GM23338 (cell line): ENCODE measurements around the gene CYP4F8. TPM values are rescaled to one million over a fixed set of nuclear protein-coding genes. Genes with fewer than 3 reads are reported as not detected.

ENCODE experiments used
- polyA plus RNA-seq: library from polyadenylated mRNA; unstranded; fragments of >200 nt; fragmentation: Nextera tagmentation; extraction: Ambion mirVana; gene quantifications from 2 replicates; pipeline ENCODE4 v1.2.1, GENCODE V29; 2016
- small RNA-seq: library from RNA; depleted of rRNA; stranded (forward); fragments of <200 nt; gene quantifications from one replicate; pipeline ENCODE3, GENCODE V24; 2014; ENCODE audit warnings: low replicate concordance
- total RNA-seq: library from RNA; depleted of rRNA; stranded (reverse); fragments of >200 nt; shearing (Covaris generic); gene quantifications from 2 replicates; pipeline ENCODE4 v1.2.3, GENCODE V29; 2014; rRNA removed

The CYP4F8 gene
- total and polyA plus RNA-seq, 2 experiments from 2014 or later: not detected

Small RNAs within 50 kb of the gene (small RNA-seq; reads per million reads assigned to genes)
- gene AD000091.1: not detected

Other genes with a start within 250 kb of the CYP4F8 start
- 26.4 and 36.5 TPM in 2 replicates for gene AKAP8, start 235.4 kb upstream of the CYP4F8 start, total RNA-seq
- 22.4 and 25.2 TPM in 2 replicates for gene AKAP8, start 235.4 kb upstream of the CYP4F8 start, polyA plus RNA-seq
- gene AKAP8L, start 196.2 kb upstream of the CYP4F8 start, total RNA-seq: 143 and 165 TPM in 2 replicates
- gene AKAP8L, start 196.2 kb upstream of the CYP4F8 start, polyA plus RNA-seq: 72.2 and 78.8 TPM in 2 replicates
- gene WIZ, start 165.3 kb upstream of the CYP4F8 start, total RNA-seq: 29.0 and 39.5 TPM in 2 replicates
- 8.9 and 10.3 TPM in 2 replicates for gene WIZ, start 165.3 kb upstream of the CYP4F8 start, polyA plus RNA-seq
- gene RASAL3, start 150.7 kb upstream of the CYP4F8 start, total RNA-seq: 1.3 and 1.9 TPM in 2 replicates
- gene RASAL3, start 150.7 kb upstream of the CYP4F8 start, polyA plus RNA-seq: 1.6 and 1.8 TPM in 2 replicates
- gene PGLYRP2, start 135.7 kb upstream of the CYP4F8 start, total RNA-seq: not detected in 2 replicates
- gene PGLYRP2, start 135.7 kb upstream of the CYP4F8 start, polyA plus RNA-seq: not detected in 2 replicates
- gene CYP4F22, start 106.7 kb upstream of the CYP4F8 start, total RNA-seq: 0.19 and 1.5 TPM in 2 replicates
- 0.24 and 0.35 TPM in 2 replicates for gene CYP4F22, start 106.7 kb upstream of the CYP4F8 start, polyA plus RNA-seq
- gene CYP4F3, start 25.7 kb downstream of the CYP4F8 start, total RNA-seq: not detected in 2 replicates
- gene CYP4F3, start 25.7 kb downstream of the CYP4F8 start, polyA plus RNA-seq: not detected in 2 replicates
- gene CYP4F12, start 57.9 kb downstream of the CYP4F8 start, total RNA-seq: not detected in 2 replicates
- gene CYP4F12, start 57.9 kb downstream of the CYP4F8 start, polyA plus RNA-seq: not detected in 2 replicates
- not detected in 2 replicates for gene OR10H2, start 112.8 kb downstream of the CYP4F8 start, total RNA-seq
- gene OR10H2, start 112.8 kb downstream of the CYP4F8 start, polyA plus RNA-seq: not detected in 2 replicates
- not detected in 2 replicates for gene OR10H3, start 122.8 kb downstream of the CYP4F8 start, total RNA-seq
- gene OR10H3, start 122.8 kb downstream of the CYP4F8 start, polyA plus RNA-seq: not detected in 2 replicates
- gene OR10H5, start 172.4 kb downstream of the CYP4F8 start, total RNA-seq: not detected in 2 replicates
- not detected in 2 replicates for gene OR10H5, start 172.4 kb downstream of the CYP4F8 start, polyA plus RNA-seq
- gene OR10H1, start 200.4 kb downstream of the CYP4F8 start, total RNA-seq: not detected in 2 replicates
- 0.05 TPM in 1 of 2 replicates, not detected in the other for gene OR10H1, start 200.4 kb downstream of the CYP4F8 start, polyA plus RNA-seq